Measurements from ENCODE around the gene ETV7. TPM values are rescaled to one million over a fixed set of nuclear protein-coding genes. Genes with fewer than 3 reads are reported as not detected.

The ETV7 gene
- total RNA-seq, 2 experiments from 2014 or later, result 0.33 to 0.73 TPM

- ChIA-PET CTCF (no interaction called here), POLR2A (interaction anchor here (1.0 kb wide), 1 partner anchor 32 kb away, joined by 3 read pairs; the partner anchor contains the start of gene ETV7)
- no peak for ATAC-seq (ENCODE audit: poor library complexity)
These were observed 31.8 kb upstream of the ETV7 start for GRCh38 chr6:36419310-36419709.

GRCh38 chr6:36418558-36418957 is 31.1 kb upstream of the ETV7 start:
- ChIA-PET CTCF (no interaction called here), POLR2A (interaction anchor here (0.6 kb wide), 1 partner anchor 125 kb away, joined by 4 read pairs; no protein-coding TSS in a partner anchor)
- Mint-ChIP-seq H3K27me3 (no peaks in the 10 kb centered on the region), H3K36me3 (ENCODE audit: low read depth) (no peaks in the 10 kb centered on the region), H3K9me3 (no peaks in the 10 kb centered on the region), H3K4me3 (no peak overlapping the region), H3K27ac (no peak overlapping the region), H3K4me1 (ENCODE audit: low read depth) (peaks cover 14% of the 10 kb centered on the region)
- H3K9me3 ChIP-seq (ENCODE audit: control insufficient read depth in 1 of 2, insufficient read depth in 1 of 2, low read length in 2 of 2), result peaks cover 0 to 2% of the 10 kb centered on the region in 2 experiments
- H3K36me3 ChIP-seq (ENCODE audit: insufficient read depth, low read length), result no peaks in the 10 kb centered on the region
- peaks cover 6% of the 10 kb centered on the region for H3K4me1 ChIP-seq (ENCODE audit: insufficient read depth, low read length)
- H3K27me3 ChIP-seq (ENCODE audit: control insufficient read depth in 1 of 2, insufficient read depth in 2 of 2, low read length in 2 of 2), result no peaks in the 10 kb centered on the region
- H3K27ac ChIP-seq (ENCODE audit: low read depth in 1 of 2, low read length in 2 of 2), result no peak overlapping the region
- H3K4me3 ChIP-seq (ENCODE audit: low read length), result no peak overlapping the region
- DNase-seq (no peak), ATAC-seq (ENCODE audit: poor library complexity) (no peak)
- TF ChIP-seq CTCF (IDR thresholded peaks at IDR 0.05), result no peak
- intact Hi-C loops (cut with DNase I, micrococcal nuclease), result no loop called here

More at GRCh38 chr6:36419310-36419709, 31.8 kb upstream of the ETV7 start:
- H3K27ac Mint-ChIP-seq, result no peak overlapping the region
- Histone ChIP-seq H3K9me3 (ENCODE audit: control insufficient read depth in 1 of 2, insufficient read depth in 1 of 2, low read length in 2 of 2) (no peaks in the 10 kb centered on the region), H3K27me3 (ENCODE audit: control insufficient read depth in 1 of 2, insufficient read depth in 2 of 2, low read length in 2 of 2) (no peaks in the 10 kb centered on the region), H3K27ac (ENCODE audit: low read depth in 1 of 2, low read length in 2 of 2) (no peak overlapping the region), H3K36me3 (ENCODE audit: insufficient read depth, low read length) (no peaks in the 10 kb centered on the region), H3K4me1 (ENCODE audit: insufficient read depth, low read length) (peaks cover 11% of the 10 kb centered on the region), H3K4me3 (ENCODE audit: low read length) (no peak overlapping the region)
- no peak overlapping the region for H3K4me3 Mint-ChIP-seq
- TF ChIP-seq CTCF (IDR thresholded peaks at IDR 0.05), result no peak
- no peak for DNase-seq
- peaks cover 18% of the 10 kb centered on the region for H3K4me1 Mint-ChIP-seq (ENCODE audit: low read depth)
- H3K36me3 Mint-ChIP-seq (ENCODE audit: low read depth), result no peaks in the 10 kb centered on the region
- intact Hi-C loops (cut with DNase I, micrococcal nuclease), result no loop called here
- H3K27me3 Mint-ChIP-seq, result no peaks in the 10 kb centered on the region
- H3K9me3 Mint-ChIP-seq, result no peaks in the 10 kb centered on the region

GRCh38 chr6:36414481-36414880 is 27.0 kb upstream of the ETV7 start:
- Mint-ChIP-seq H3K27me3 (no peaks in the 10 kb centered on the region), H3K27ac (no peak overlapping the region), H3K4me3 (no peak overlapping the region), H3K4me1 (ENCODE audit: low read depth) (no peaks in the 10 kb centered on the region), H3K9me3 (peaks cover 3% of the 10 kb centered on the region), H3K36me3 (ENCODE audit: low read depth) (no peaks in the 10 kb centered on the region)
- DNase-seq, result no peak
- TF ChIP-seq CTCF (IDR thresholded peaks at IDR 0.05), result no peak
- H3K36me3 ChIP-seq (ENCODE audit: insufficient read depth, low read length), result no peaks in the 10 kb centered on the region
- H3K27me3 ChIP-seq (ENCODE audit: control insufficient read depth in 1 of 2, insufficient read depth in 2 of 2, low read length in 2 of 2), result no peaks in the 10 kb centered on the region
- H3K27ac ChIP-seq (ENCODE audit: low read depth in 1 of 2, low read length in 2 of 2), result no peak overlapping the region
- no peak overlapping the region for H3K4me3 ChIP-seq (ENCODE audit: low read length)
- no peaks in the 10 kb centered on the region for H3K4me1 ChIP-seq (ENCODE audit: insufficient read depth, low read length)
- intact Hi-C loops (cut with DNase I, micrococcal nuclease), result no loop called here
- H3K9me3 ChIP-seq (ENCODE audit: control insufficient read depth in 1 of 2, insufficient read depth in 1 of 2, low read length in 2 of 2), result peaks cover 0 to 9% of the 10 kb centered on the region in 2 experiments
- ChIA-PET POLR2A (no interaction called here), CTCF (no interaction called here)
- ATAC-seq (ENCODE audit: poor library complexity), result no peak
